GM19240 (cell line): Measurements from ENCODE around the gene MRPL45.

Source experiments
- DNase-seq: peaks from one replicate; pipeline ENCODE4 v3.0.0; 2011; ENCODE audit warnings: low spot score; ENCODE audit not compliant: insufficient read length

MRPL45 gene

DNA sequence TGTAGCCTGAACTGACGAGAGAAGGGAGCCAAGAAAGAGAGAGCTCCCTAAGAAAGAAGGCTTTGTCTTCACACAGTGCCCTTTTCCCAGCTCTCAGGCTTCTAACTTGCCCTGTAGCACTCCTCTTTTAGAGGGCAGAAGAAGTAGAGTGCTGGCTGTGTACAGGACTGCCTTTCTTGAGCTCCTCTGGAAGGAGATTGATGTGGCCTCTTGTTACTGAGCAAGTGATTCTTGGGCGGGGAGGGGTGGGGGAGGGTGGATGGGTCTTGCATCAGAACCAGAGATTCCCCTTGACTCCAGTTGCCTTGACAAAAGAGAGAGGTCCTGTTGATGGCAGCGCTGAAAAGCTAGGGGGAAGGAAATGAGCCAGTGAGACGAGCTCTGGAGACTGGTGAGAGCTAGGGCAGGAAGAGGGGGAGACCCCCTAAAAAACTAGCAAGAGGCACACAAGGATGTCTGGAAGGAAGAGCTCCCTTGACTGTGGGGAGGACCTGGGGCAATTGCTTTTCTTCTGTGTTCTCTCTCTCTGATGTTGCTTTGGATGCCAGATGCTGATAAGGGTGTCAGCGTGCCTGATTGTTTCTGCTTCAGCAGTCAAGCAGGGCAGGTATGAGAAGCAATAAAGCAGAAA, 28.4 kb downstream of the MRPL45 start:
- no peak for DNase-seq

DNA sequence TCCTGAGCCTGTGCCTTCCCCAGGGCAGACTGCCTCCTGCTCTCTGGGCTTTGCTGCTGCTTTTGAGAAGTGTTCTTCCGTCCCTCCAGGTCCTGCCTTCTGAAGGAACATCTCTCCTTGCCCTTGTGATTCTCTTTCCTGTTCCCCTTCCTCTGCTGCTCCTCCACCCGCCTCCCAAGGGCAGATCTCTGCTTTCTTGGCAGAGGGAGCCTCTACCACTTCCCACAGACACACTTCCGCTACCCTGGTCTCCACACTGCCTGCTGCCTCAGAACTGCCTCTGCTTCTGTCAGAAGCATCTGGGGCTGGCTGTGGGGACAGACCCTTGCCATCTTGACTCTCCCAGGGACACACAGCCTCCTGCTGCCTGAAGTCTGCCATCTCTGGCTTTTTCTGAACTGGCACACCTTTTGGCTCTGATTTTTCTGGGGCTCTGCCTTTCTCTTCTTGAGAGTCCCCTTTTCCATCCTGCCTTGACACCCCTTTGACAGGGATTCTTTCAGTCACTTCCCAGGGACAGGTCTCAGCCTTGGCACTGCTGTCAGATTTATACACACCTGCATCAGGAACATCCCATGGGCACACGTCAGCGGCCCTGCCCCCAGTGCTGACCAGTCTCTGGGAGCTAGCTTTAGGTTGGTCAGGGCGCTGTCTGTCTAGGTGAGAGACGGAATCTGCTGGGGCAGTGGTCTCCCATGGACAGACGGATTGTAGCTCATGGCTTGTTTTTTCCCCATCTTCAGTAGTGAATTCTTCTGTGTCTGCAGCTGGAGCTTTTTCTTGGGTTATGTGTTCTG, 30.2 kb downstream of the MRPL45 start:
- DNase-seq: no peak

DNA sequence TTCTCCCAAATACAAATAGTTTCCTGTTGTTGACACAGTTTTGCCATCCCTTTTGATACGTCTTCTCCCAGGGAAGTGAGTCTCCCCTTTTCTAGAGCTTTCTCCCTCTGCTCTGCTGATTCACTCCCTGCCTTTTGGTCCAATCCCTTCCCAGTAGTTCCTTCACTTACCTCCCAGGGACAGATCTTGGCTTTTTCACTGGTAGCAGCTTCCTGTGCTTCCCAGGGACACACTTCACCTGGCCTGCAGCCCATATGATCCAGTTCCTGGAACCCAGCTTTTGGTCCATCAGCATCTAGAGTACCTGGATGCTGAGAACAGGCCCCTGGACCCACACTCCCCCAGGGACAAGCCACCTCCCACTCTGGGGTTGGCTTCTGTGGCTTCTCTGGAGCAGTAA, 31.0 kb downstream of the MRPL45 start:
- no peak for DNase-seq

DNA sequence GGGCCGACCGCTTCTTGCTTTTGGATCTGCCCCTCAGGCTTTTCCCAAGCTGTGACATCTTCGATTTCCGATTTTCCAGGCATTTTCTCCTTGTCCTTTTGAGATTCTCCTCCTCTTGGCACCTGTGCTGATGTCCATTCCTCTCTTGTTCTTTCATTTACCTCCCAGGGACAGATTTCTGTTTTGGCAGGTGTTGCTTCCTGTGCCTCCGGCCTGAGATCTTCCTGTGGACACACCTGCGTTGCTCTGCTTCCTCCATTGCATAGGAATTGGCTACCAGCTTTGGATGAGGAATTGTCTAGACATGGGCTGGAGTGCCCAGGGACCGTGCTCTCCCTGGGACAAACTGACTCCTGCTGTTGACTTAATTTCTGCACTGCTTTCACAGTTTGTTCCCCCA, 31.7 kb downstream of the MRPL45 start:
- no peak for DNase-seq

DNA sequence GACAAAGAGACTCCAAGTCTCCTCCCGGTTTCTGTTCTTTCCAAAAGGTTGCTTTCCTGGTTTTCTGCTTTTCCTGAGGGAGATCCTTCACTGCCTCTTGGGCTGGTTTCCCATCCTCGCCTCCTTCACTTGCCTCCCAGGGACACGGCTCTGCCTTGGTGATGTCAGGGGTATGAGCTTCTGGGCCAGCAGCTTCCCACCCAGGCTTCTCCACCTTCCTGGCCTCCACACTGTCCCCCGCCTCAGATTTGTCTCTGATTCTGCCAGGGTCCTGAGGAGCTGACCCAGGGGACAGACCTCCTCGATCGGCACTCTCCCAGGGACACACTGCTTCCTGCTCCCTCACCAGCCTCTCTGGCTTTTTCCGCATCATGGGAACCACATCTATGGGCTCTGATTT, 32.3 kb downstream of the MRPL45 start:
- DNase-seq: no peak

DNA sequence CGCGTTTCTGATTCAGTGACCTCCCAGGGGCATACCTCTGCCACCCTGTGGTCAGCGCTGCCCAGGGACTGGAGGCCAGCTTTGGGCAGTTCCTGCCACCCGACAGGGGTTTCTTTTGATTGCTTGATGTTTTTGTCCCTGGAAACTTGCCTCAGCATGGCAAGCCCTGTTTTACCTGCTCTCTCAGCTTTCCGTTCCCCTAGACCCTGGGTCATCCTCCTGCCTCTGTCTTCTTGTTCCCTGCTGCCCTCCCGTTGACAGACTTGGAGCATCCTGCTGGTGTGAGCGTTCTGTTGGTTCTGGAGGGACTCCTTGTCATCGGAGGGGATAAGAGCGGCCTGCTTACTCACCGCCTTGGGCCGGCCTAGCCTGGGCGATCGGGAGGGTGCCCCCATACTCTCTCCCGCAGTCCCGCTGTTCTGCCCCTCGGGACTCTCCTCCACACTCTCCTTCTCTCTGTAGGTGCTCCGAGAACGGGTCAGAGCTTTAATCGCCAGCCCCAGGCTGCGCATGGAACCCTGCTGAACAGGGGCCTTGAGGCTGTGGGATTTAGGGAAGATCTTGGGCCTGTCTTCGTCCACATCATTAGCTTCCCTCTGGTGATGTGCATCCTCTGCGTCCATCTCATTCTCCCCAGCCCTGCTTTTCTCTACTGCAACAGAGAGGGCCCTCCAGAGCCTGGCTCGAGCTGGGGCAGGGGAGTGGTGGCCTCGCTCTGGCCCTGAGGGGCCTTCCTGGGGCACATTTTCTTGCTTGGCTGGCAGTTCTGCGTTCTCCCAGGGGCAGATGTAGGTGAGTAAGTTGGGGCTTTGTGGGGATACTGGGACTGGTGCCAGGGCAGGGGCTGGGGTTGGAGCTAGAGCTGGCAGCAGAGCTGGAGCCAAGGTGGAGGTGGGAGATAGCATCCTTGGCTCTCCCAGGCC, 33.1 kb downstream of the MRPL45 start:
- DNase-seq: no peak

DNA sequence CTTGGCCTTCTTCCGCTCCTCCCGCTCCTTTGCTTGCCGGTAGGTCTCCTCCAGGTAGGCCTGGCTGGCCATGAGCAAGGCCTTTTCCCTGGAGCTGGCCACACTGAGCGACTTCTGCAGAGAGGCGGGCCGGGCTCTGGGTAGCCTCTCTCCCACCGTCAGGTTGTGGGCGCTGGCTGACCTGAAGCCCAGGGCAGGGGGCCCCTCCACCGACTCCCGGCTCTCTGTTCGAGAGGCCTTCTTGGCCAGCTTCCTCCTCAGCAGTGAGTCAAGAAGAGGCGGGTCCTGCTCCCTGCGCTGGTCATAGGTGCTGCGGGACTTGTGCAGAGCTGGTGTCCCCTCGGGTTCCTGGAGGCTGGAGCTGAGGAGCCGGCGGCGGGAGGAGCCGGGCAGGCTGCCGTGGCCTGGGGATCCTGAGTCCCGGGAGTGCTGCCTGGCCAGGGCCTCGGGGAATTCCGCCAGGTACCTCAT, 34.0 kb downstream of the MRPL45 start:
- DNase-seq: no peak

DNA sequence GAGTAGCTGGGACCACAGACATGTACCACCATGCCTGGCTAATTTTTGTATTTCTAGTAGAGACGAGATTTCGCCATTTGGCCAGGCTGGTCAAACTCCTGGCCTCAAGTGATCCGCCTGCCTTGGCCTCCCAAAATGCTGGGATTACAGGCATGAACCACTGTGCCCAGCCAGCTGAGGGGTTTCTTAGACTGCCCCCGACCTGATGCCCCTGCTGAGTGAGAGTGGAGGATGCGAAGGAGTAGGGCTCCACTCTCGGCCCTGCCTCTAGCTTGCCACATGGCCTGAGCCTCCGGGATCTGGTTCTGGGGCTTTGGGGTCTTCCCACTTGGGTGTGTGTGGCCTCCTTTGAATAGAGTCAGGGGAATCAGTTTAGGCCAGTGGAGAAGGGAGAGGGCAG, 35.8 kb downstream of the MRPL45 start:
- no peak for DNase-seq

DNA sequence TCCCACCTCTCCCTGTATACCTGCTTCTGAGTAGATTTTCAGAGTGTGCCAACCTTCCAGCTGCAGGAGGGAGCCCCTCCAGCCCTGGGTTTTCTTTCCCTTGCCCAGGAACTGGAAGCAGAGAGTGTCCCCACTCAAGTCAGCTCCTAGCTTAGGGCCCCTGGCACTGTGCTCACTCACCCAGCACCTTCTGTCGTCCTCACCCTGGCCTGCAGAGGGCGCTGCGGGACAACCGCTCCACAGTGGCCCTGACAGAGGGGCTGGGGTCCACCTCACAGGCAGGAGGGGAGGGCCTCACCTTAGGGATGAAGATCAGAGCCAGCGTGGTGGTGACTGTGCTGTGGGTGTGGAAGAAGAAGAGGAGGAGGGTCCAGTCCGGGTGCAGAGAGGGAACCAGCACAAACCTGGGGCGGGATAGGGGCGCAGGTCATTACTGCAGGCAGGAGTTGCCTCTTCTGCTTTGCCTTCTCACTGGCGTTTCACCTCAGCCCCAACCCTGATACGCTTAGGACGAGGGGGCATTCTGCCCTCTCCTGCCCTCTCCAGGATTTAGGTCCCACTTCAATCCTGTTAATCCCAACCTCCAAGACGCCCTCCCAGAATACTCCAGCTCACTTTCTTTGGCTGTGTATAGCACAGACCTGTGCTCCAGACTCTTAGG, 36.8 kb downstream of the MRPL45 start:
- DNase-seq: no peak

DNA sequence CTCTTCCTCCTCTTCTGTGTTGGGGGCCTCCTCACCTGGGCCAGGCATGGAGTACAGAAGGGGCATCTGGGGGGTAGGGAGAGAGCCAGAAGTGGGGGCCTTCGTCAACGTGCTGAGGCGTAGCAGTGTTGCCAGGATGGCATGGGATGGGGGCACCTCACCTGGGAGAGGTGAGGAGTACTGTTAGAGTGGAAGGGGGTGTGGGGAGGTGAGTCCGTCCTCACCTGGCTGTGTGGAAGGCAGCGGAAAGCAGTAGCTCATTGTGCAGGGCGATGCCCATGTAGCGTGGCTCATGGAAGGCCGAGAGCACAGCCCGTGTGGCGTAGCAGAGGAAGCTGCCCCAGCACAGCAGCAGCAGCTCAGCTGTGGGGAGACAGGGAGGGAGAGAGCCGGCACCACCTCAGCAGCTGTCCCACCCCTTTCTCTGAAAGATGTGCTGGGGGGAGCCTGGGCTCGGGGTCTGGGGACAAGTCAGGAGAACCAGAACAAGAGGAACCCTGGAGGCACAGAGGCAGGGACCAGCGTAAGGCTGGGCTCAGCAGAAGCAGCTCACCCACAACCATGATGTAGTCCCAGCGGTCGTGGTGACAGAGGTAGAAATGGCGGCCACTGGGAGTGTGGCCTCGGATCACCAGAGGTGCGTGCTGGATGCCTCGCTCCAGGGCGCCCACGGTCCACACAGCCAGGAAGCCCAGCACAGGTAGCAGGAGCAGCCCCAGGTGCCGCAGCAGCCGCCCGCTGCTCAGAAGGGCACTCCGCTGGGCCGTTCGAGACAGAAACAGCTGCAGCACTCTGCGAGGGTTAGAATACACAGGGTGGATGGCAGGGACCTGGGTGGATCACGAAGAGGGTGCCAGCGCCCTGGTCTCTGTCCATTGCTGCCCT, 37.8 kb downstream of the MRPL45 start:
- no peak for DNase-seq

DNA sequence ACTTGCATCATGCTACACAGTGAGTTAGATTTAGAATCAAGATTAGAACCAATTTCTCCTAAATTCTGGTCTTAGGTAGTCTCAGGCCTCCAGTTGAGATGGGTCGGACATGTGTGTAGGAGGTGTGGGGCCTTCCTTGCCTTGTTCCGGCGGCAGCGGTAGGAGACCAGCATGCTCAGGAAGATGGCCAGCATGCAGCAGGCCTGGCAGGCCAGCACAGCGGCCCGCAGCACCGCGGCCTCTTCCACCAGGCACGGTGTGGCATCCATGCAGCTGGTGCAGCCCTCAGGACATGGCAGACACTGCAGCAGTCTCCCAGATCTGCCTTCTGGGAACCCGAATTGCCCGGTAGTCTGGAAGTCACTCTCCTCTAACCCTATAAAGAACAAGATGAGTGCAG, 39.9 kb downstream of the MRPL45 start:
- no peak for DNase-seq

DNA sequence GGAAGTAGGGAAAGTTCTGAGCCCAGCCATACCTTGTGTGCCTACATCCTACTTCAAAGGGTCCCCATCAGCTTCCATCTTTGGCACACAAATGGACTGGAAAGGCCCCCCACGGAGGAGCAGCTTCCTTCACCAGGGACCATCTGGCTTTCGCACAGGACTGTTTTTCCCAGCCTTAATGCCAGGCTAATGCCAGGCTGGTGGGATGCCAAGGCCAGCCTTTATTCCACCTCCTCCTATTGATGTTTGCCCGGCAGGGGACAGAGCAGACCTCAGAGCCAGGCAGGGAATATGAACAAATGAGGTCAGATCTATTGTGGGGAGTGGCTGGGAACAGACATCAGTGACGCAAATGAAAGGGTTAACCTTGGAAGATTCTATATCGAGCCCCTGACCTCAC, 41.1 kb downstream of the MRPL45 start:
- DNase-seq: no peak

DNA sequence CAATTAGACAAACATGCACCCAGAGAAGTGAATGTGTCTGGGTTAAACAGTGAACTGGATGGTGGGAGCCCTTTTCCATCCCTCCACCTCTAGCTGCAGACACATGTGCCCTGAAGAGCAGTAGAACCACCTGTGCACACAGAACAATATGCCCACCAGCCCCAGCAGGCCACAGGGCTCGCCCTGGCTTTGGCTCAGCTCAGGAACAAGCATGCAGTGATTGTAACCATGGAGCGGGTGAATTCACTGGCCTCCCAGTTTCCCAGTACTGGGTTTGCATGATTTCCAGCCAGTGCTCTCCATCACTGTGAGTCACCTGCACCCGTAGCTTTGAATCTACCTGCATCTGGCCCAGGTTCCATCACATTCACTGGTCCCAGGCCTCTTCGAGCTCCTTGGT, 41.6 kb downstream of the MRPL45 start:
- DNase-seq: no peak

DNA sequence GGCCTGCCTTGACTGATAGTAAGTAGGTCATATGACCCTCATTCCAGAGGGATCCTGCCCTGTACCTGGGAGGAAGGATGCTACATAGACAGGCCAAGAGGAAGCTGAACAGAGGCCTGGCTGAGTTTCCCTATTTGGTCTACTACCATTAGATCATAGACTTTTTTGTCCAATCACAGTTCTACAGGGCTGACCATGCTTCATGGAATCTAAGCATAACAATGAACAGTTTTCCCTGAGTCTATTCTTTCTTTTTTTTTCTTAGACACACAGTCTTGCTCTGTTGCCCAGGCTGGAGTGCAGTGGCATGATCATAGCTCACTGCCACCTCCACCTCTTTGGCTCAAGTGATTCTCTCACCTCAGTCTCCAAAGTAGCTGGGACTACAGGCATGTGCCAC, 42.9 kb downstream of the MRPL45 start:
- DNase-seq: no peak

DNA sequence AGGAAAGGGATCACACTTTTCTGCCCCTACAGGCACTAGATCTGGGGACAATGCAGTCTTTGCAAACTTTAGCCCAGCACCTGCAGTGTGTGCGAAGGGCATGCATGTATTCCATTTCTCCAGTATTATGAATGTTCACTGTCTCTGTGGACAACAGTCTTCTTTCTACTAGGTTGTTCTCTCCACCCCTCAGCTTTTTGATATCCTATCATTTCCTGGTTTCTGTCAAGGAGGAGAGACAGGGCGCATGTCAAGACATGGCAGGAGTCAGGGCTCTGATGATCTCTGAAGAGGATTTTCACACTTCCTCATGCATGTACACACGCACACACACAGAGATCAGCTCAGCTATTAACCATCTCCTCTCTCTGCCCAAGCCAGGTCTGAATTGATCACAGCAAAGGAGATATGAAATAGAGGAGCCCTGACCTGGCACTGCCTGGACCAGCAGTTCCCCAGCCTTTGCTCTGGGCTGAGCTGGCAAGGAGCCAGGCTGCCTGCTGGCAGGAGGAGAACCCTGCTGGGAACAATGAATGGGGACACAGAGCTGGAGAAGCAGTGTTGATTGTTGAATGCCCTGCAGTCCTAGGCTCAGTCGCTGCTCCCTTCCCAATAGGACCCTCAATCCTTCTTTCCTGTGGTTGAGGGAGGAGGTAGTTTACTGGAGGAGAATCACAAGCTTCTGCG, 44.2 kb downstream of the MRPL45 start:
- no peak for DNase-seq

DNA sequence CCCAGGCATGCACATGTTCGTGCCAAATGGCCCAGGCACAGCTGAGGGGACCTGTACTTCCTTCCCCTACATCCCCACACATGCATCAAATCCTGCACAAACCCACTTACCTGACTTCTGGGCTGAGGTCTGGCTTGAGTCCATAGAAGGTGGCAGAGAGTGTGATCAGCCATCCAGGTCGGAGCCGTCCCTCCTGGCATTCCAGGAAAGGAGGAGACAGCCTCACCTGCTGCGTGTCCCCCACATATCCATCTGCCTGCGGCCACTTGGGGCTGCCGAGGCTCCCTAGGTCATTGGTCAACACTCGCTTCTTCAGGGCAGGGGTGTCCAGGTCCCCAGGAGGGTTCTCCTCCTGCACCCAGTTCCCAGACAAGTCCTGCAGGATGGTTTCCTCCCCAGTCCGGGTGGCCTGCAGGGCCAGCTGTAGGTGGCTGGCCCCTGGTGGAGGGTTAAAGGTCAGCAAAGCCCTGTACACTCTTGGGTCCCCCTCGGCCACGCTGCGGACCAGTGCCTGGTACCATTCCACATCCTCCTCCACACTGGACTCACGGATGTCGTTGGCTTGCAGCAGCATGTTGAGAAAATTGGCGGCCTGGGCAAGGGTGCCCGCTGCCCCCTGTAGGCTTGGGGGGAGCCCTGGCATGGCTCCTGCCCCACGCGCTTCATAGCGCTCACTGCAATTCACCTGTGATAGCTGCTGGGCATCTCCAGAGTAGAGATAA, 46.1 kb downstream of the MRPL45 start:
- DNase-seq: no peak

DNA sequence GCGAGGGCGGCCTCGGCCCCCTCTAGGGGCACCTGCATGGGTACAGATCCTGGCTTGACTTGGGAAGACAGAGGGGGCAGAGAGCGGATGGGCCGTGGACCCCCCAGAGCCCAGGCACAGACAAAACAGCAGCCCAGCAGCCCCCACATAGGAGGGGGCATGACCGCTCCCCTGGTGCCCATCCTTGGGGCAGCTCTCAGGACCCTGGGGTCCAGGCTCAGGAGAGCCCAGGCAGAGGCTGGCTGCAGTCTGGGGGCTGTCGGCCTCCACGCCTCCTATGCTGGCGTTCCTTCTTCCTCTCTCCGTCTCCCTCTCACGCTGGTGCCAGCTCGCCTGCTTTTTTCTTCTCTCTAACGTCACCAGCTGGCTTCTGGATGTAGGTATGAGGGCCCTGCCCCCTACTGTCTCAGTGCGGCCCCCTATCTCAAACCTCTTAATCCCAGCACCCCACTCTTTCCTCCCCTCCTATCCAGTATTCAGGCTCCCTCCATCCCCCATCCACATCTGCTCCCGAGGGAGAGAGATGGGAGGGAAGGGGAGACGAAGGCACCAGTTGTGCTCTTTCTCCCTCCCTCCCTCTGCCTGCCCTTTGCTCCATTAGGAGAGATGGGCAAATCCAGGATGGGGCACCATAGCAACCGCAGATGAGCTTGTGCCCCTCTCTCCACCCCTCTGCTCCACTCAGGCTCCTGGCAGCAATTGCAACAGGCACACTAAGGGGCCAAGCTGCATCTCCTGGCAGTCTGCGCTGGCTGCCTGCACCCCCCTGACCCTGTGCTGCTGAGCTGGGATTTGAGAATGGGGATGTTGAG, 46.8 kb downstream of the MRPL45 start, which contains the start of gene GPR179:
TSS of gene GPR179 (minus strand) at position 349 of the 812 bp plus-strand sequence. CDS start at position 182, 167 bp downstream.
- no peak for DNase-seq

DNA sequence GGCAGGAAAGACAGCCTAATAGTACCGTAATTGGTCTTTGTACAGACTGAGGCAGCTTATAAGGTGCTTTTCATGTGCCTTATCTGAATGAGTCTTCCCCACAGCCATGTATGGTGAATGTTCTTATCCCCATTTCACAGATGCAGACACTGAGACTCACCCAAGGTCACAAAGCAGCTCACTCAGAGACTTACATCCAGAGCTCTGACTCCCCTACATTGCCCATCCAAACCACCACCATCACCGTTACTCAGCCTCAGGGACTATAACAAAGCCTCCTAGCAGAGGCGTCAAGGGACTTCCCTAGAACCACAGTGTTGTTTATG, 47.4 kb downstream of the MRPL45 start:
- DNase-seq: no peak
